Hepatocyte (in vitro differentiated cells): Measurements from ENCODE around the gene COPZ2. TPM values are rescaled to one million over a fixed set of nuclear protein-coding genes. Genes with fewer than 3 reads are reported as not detected.

Source experiments
- DNase-seq: peaks from one replicate; pipeline ENCODE4 v3.0.0-alpha.2; 2016; ENCODE audit warnings: low spot score
- H2AFZ ChIP-seq: fragments of 200-600 bp; sonication (generic); 2 replicates; pipeline ENCODE4 v1.6.0; 2016; ENCODE audit warnings: antibody characterized with exemption, mild to moderate bottlenecking
- H3K27ac ChIP-seq: fragments of 200-600 bp; sonication (generic); 2 replicates; pipeline ENCODE4 v1.5.1; 2016; ENCODE audit warnings: mild to moderate bottlenecking
- H3K27me3 ChIP-seq: fragments of 200-600 bp; sonication (generic); 2 replicates; pipeline ENCODE4 v1.6.1; 2016
- H3K36me3 ChIP-seq: fragments of 200-600 bp; sonication (generic); replicated peaks from 2 replicates; pipeline ENCODE4 v1.5.1; 2016; ENCODE audit warnings: low read depth; ENCODE audit not compliant: insufficient read depth
- H3K4me1 ChIP-seq: fragments of 200-600 bp; sonication (generic); 2 replicates; pipeline ENCODE4 v1.5.1; 2016; ENCODE audit warnings: mild to moderate bottlenecking, moderate library complexity; ENCODE audit not compliant: insufficient read depth
- H3K4me2 ChIP-seq: fragments of 200-600 bp; sonication (generic); 2 replicates; pipeline ENCODE4 v1.6.0; 2016
- H3K4me3 ChIP-seq: fragments of 200-600 bp; sonication (generic); 2 replicates; pipeline ENCODE4 v1.5.1; 2016; ENCODE audit warnings: mild to moderate bottlenecking
- H3K79me2 ChIP-seq: fragments of 200-600 bp; sonication (generic); 2 replicates; pipeline ENCODE4 v1.6.0; 2017; ENCODE audit warnings: mild to moderate bottlenecking
- H3K9me2 ChIP-seq: fragments of 200-600 bp; sonication (generic); replicated peaks from 2 replicates; pipeline ENCODE4 v1.6.0; 2017; ENCODE audit warnings: mild to moderate bottlenecking; ENCODE audit not compliant: insufficient read depth
- H3K9me3 ChIP-seq: fragments of 200-600 bp; sonication (generic); 2 replicates; pipeline ENCODE4 v1.5.1; 2016; ENCODE audit warnings: low read depth, mild to moderate bottlenecking
- H4K20me1 ChIP-seq: fragments of 200-600 bp; sonication (generic); 2 replicates; pipeline ENCODE4 v1.6.0; 2016; ENCODE audit warnings: mild to moderate bottlenecking; ENCODE audit not compliant: insufficient read depth, poor library complexity, severe bottlenecking
- EZH2 ChIP-seq: fragments of 200-600 bp; sonication (generic); IDR thresholded peaks from 2 replicates; pipeline ENCODE4 v1.6.1; 2016; ENCODE audit warnings: antibody characterized with exemption, mild to moderate bottlenecking, borderline replicate concordance
- EZH2phosphoT487 ChIP-seq: fragments of 200-600 bp; sonication (generic); IDR thresholded peaks from one replicate; pipeline ENCODE4 v1.6.1; 2018; ENCODE audit warnings: antibody characterized with exemption, mild to moderate bottlenecking, low read depth, moderate library complexity; ENCODE audit not compliant: unreplicated experiment, severe bottlenecking
- WGBS: methylation state at CpG from one replicate; pipeline ENCODE4 v1.1.6; 2016; ENCODE audit warnings: low lambda C conversion rate; ENCODE audit errors: missing lambda C conversion rate; 5-methylcytosine and 5-hydroxymethylcytosine counted together
- polyA plus RNA-seq: library from polyadenylated mRNA; unstranded; fragments of >200 nt; fragmentation: Nextera tagmentation; extraction: Ambion mirVana; gene quantifications from 2 replicates; pipeline ENCODE4 v1.2.1, GENCODE V29; 2016
- total RNA-seq: library from RNA; depleted of rRNA; stranded (reverse); fragments of >200 nt; gene quantifications from 2 replicates; pipeline ENCODE4 v1.2.3, GENCODE V29; 2014
- TF ChIP-seq, protein P1 (sequence below): fragments of 200-600 bp; sonication (generic); IDR thresholded peaks from 2 replicates; pipeline ENCODE4 v1.5.1; 2016; ENCODE audit warnings: antibody characterized with exemption, mild to moderate bottlenecking; ENCODE audit not compliant: poor library complexity

Gene COPZ2
- total and polyA plus RNA-seq, 2 experiments from 2014 or later, result 36.0 to 139 TPM

DNA sequence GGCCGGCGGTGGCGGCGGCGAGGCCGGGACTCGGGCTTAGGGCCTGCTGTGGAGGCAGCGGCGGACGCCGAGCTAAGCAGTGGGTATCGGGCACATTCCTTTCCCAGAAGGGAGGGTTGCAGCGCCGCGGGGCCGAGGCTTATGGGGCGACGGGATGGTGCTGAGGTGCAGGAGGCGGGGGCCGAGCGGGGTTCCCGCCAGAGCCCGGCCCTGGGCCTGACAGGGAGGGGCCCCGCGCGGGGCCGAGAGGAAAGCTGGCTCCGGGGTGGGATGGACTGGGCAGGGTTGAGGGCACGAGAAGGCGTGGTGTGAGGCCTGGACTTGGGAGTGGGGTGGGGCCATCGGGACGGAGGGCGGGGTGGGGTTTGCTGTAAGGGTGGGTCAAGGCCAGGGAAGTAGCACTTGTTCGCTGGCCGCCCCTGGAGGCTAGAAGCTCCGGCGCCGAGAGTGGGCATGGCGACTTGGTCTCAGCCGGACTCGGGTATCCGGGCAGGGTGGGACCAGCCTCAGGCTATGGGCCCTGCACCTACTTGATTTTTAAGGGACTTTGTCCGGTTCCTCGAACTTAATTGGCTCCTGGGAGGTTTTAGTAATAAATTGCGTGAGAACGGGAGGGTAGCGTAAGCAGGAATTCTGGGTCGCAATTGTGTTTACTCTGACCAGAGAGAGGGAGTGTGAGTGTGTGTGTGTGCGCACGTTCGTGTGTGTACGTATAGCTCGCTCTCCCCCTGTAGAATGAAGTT is 11.0 kb upstream of the COPZ2 start:
- Histone ChIP-seq H4K20me1 (peaks cover 24% of the 10 kb centered on the region), H3K9me2 (no peaks in the 10 kb centered on the region), H3K4me3 (peak overlapping the region; percentile 31), H2AFZ (peak overlapping the region; percentile 28), H3K27me3 (no peaks in the 10 kb centered on the region), H3K36me3 (no peaks in the 10 kb centered on the region), H3K9me3 (no peaks in the 10 kb centered on the region), H3K4me2 (peak overlapping the region; percentile 89), H3K27ac (peak overlapping the region; percentile 95), H3K79me2 (peaks cover 55% of the 10 kb centered on the region), H3K4me1 (peaks cover 51% of the 10 kb centered on the region)
- whole genome bisulfite sequencing, result 2% methylated on average over 29 of the region's 53 CpGs
- TF ChIP-seq, protein P1, sequence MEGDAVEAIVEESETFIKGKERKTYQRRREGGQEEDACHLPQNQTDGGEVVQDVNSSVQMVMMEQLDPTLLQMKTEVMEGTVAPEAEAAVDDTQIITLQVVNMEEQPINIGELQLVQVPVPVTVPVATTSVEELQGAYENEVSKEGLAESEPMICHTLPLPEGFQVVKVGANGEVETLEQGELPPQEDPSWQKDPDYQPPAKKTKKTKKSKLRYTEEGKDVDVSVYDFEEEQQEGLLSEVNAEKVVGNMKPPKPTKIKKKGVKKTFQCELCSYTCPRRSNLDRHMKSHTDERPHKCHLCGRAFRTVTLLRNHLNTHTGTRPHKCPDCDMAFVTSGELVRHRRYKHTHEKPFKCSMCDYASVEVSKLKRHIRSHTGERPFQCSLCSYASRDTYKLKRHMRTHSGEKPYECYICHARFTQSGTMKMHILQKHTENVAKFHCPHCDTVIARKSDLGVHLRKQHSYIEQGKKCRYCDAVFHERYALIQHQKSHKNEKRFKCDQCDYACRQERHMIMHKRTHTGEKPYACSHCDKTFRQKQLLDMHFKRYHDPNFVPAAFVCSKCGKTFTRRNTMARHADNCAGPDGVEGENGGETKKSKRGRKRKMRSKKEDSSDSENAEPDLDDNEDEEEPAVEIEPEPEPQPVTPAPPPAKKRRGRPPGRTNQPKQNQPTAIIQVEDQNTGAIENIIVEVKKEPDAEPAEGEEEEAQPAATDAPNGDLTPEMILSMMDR, result no peak
- DNase-seq, result peak; percentile 93

DNA sequence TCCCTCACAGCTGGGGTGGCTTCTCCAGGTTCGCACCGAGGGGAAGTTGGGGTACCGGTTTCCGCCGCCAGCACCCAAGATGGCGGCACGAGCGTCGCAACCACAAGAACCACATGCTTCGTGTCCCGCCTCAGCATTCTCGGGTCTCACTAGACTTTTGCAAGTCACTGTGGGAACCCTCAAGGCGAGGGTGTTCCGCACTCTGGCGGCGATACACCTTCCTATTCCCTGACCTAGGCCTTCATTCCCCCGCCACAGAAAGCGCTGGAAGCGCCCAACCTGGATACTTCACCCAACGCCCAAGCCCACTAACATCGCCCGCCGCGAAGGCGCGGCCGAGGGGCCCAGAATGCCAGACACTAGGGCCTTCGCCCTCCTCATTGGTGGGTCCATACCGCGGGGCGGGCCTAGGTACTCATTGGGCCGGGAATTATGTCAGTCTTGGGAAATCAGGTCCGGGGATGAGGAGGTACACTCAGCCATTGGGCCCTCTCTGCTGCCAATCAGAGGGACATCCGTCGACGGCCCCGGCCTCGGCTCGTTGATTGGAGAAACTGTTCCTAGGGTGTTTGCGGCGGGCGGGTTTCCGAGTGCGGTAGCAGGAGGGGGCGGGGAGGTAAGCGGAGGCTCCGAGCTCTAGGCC is 10.3 kb upstream of the COPZ2 start, which contains the start of gene NFE2L1:
Gene NFE2L1, plus strand, starts transcription at position 619 of the 643 bp plus-strand sequence. CDS start 2,760 bp downstream, outside the sequence.
- peak within 1 kb of the TSS; percentile 82 for H2AFZ ChIP-seq

DNA sequence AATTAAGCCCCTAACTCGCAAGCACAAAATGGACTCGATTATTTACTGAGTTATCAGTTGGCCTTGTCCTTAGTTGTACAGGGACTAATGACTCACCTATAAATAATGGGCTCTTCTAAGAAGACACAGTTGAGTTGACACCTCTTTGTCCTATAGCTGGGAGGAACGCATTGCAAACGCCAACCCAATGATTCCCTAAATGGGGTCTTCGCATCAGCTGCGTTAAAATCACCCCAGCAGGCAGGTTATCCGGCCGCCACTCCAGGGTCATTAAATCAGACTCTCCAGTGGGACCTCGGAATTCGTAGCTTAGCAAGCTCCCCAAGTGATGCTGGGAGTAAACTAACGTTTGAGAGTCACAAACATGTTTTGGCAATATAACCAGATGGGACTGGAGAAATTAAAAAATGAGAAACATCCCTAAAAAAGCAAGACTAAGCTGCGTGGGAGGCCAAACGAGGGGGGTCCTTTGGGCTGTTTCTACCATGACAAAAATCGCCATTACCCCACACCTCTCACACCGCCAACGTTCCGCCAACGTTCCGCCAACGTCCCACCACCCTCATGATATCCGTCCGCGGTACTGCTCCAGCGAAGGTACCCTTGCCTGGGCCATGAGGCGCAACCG is 9.6 kb upstream of the COPZ2 start:
- no peaks in the 10 kb centered on the region for H3K36me3 ChIP-seq
- H3K9me2 ChIP-seq, result no peaks in the 10 kb centered on the region
- no peaks in the 10 kb centered on the region for H3K27me3 ChIP-seq
- peaks cover 44% of the 10 kb centered on the region for H3K79me2 ChIP-seq
- peak overlapping the region; percentile 82 for H3K4me3 ChIP-seq
- H4K20me1 ChIP-seq, result peaks cover 12% of the 10 kb centered on the region
- H3K4me1 ChIP-seq, result peaks cover 38% of the 10 kb centered on the region
- H3K27ac ChIP-seq, result peak overlapping the region; percentile 96
- peak overlapping the region; percentile 82 for H2AFZ ChIP-seq
- peak overlapping the region; percentile 89 for H3K4me2 ChIP-seq
- WGBS, result 4% methylated on average over 26 of the region's 26 CpGs
- no peaks in the 10 kb centered on the region for H3K9me3 ChIP-seq
- DNase-seq, result no peak
- TF ChIP-seq, protein P1, result no peak

More for the DNA sequence above, 10.3 kb upstream of the COPZ2 start, which contains the start of gene NFE2L1:
- H3K36me3 ChIP-seq, result no peaks in the 10 kb centered on the region
- H3K4me1 ChIP-seq, result peaks cover 44% of the 10 kb centered on the region
- peak within 1 kb of the TSS; percentile 96 for H3K27ac ChIP-seq
- H3K79me2 ChIP-seq, result peaks cover 50% of the 10 kb centered on the region
- peak; percentile 100 for DNase-seq
- TF ChIP-seq EZH2 (no peak), EZH2phosphoT487 (no peak)
- TF ChIP-seq, protein P1, result no peak
- H3K4me2 ChIP-seq, result peak within 1 kb of the TSS; percentile 89
- H4K20me1 ChIP-seq, result peaks cover 17% of the 10 kb centered on the region
- H3K9me2 ChIP-seq, result no peaks in the 10 kb centered on the region
- WGBS, result 1% methylated on average over 44 of the region's 47 CpGs
- H3K27me3 ChIP-seq, result no peaks in the 10 kb centered on the region
- H3K9me3 ChIP-seq, result no peaks in the 10 kb centered on the region
- H3K4me3 ChIP-seq, result peak within 1 kb of the TSS; percentile 82
